GM23338 (cell line): Measurements from ENCODE around the gene PLOD2.
"Not testable (repeated sequence)": the region's sequence is repeated elsewhere in the genome, so short reads cannot be mapped to it uniquely, and the experiment has no call there.

Experiments
- POLR2AphosphoS5 ChIP-seq: IDR thresholded peaks from 2 replicates; pipeline ENCODE4 v1.6.1; 2016; ENCODE audit warnings: antibody characterized with exemption, low read depth
- ZNF114 ChIP-seq: fragments of 250-450 bp; sonication (Bioruptor Pico); IDR thresholded peaks from 2 replicates; pipeline ENCODE4 v1.5.0; 2020; ENCODE audit warnings: mild to moderate bottlenecking, moderate library complexity
- TF ChIP-seq, protein P1 (sequence below), 2 experiments: fragments of 200-600 bp in 1 of 2; sonication (generic) in 1 of 2; conservative IDR thresholded peaks; 2 replicates each; pipeline versions ENCODE4 v1.5.1 to v1.6.1; 2016 to 2017; ENCODE audit warnings: antibody characterized with exemption in 2 of 2, low read depth in 2 of 2, mild to moderate bottlenecking in 2 of 2, moderate library complexity in 1 of 2
- TF ChIP-seq, protein P2 (sequence below): IDR thresholded peaks from one replicate; pipeline ENCODE4 v1.6.1; 2018; ENCODE audit warnings: antibody characterized with exemption; ENCODE audit not compliant: unreplicated experiment

DNA sequence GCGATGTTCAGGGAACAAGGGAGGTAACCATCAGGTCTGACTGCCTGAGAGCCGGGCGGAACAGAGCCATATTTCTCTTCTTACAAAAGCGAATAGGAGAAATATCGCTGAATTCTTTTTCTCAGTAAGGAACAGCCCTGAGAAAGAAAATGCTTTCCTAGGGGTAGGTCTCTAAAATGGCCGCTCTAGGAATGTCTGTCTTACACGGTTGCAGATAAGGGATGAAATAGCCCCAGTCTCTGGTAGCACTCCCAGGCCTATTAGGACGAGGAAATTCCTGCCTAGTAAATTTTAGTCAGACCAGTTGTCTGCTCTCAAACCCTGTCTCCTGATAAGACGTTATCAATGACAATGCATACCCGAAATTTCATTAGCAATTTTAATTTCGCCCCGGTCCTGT, 47.2 kb downstream of the PLOD2 start:
- TF ChIP-seq POLR2AphosphoS5, ZNF114: not testable (repeated sequence)
- TF ChIP-seq, protein P1, sequence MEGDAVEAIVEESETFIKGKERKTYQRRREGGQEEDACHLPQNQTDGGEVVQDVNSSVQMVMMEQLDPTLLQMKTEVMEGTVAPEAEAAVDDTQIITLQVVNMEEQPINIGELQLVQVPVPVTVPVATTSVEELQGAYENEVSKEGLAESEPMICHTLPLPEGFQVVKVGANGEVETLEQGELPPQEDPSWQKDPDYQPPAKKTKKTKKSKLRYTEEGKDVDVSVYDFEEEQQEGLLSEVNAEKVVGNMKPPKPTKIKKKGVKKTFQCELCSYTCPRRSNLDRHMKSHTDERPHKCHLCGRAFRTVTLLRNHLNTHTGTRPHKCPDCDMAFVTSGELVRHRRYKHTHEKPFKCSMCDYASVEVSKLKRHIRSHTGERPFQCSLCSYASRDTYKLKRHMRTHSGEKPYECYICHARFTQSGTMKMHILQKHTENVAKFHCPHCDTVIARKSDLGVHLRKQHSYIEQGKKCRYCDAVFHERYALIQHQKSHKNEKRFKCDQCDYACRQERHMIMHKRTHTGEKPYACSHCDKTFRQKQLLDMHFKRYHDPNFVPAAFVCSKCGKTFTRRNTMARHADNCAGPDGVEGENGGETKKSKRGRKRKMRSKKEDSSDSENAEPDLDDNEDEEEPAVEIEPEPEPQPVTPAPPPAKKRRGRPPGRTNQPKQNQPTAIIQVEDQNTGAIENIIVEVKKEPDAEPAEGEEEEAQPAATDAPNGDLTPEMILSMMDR (conservative IDR thresholded peaks at IDR 0.05; ENCODE audit: low read depth in 2 of 2): not testable (repeated sequence)
- TF ChIP-seq, protein P2, sequence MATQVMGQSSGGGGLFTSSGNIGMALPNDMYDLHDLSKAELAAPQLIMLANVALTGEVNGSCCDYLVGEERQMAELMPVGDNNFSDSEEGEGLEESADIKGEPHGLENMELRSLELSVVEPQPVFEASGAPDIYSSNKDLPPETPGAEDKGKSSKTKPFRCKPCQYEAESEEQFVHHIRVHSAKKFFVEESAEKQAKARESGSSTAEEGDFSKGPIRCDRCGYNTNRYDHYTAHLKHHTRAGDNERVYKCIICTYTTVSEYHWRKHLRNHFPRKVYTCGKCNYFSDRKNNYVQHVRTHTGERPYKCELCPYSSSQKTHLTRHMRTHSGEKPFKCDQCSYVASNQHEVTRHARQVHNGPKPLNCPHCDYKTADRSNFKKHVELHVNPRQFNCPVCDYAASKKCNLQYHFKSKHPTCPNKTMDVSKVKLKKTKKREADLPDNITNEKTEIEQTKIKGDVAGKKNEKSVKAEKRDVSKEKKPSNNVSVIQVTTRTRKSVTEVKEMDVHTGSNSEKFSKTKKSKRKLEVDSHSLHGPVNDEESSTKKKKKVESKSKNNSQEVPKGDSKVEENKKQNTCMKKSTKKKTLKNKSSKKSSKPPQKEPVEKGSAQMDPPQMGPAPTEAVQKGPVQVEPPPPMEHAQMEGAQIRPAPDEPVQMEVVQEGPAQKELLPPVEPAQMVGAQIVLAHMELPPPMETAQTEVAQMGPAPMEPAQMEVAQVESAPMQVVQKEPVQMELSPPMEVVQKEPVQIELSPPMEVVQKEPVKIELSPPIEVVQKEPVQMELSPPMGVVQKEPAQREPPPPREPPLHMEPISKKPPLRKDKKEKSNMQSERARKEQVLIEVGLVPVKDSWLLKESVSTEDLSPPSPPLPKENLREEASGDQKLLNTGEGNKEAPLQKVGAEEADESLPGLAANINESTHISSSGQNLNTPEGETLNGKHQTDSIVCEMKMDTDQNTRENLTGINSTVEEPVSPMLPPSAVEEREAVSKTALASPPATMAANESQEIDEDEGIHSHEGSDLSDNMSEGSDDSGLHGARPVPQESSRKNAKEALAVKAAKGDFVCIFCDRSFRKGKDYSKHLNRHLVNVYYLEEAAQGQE: not testable (repeated sequence)
